Gastroesophageal sphincter (tissue), 4 donors: ENCODE data around the gene ANO10. TPM values are rescaled to one million over a fixed set of nuclear protein-coding genes. Genes with fewer than 3 reads are reported as not detected.

Source experiments
- ATAC-seq: fragments of 150-250 bp; one replicate; pipeline ENCODE4 v1.9.1; 2016; ENCODE audit warnings: mild to moderate bottlenecking, moderate library complexity
- H3K27ac ChIP-seq, 4 donors: fragments of 200-600 bp; sonication (generic) in 3 of 4; 1 replicate in 3 of 4; 2 replicates in 1 of 4; pipeline ENCODE4 v1.5.1; 2016 to 2019
- H3K27me3 ChIP-seq: fragments of 200-600 bp; sonication (generic); one replicate; pipeline ENCODE4 v1.5.1; 2019
- H3K36me3 ChIP-seq, 2 donors: fragments of 200-600 bp; sonication (generic); one replicate each; pipeline ENCODE4 v1.5.1; 2019; ENCODE audit warnings: control low read depth in 1 of 2
- H3K4me1 ChIP-seq, 3 donors: fragments of 200-600 bp; sonication (generic); 1 replicate in 2 of 3; 2 replicates in 1 of 3; pipeline ENCODE4 v1.5.1; 2016 to 2019; ENCODE audit warnings: control low read depth in 2 of 3
- H3K4me3 ChIP-seq, 2 donors: fragments of 200-600 bp; sonication (generic); one replicate each; pipeline ENCODE4 v1.5.1; 2019; ENCODE audit warnings: mild to moderate bottlenecking in 1 of 2, moderate library complexity in 1 of 2
- H3K9me3 ChIP-seq, 3 donors: fragments of 200-600 bp; sonication (generic); one replicate each; pipeline ENCODE4 v1.5.1; 2017 to 2019; ENCODE audit warnings: control low read depth in 2 of 3
- EP300 ChIP-seq: sonication (generic); formaldehyde crosslinking; IDR thresholded peaks from one replicate; pipeline ENCODE4 v1.6.1; 2017; ENCODE audit warnings: antibody characterized with exemption, mild to moderate bottlenecking
- POLR2A ChIP-seq, 2 donors: fragments of 450-650 bp; IDR thresholded peaks; one replicate each; pipeline ENCODE4 v1.6.1; 2017; ENCODE audit warnings: antibody characterized with exemption in 2 of 2, mild to moderate bottlenecking in 2 of 2, moderate library complexity in 1 of 2
- POLR2AphosphoS5 ChIP-seq: sonication (generic); formaldehyde crosslinking; IDR thresholded peaks from one replicate; pipeline ENCODE4 v1.6.1; 2017; ENCODE audit warnings: antibody characterized with exemption
- WGBS, 2 donors: methylation state at CpG; one replicate each; pipeline ENCODE4 v1.1.5; 2018; ENCODE audit warnings: low coverage in 1 of 2; 5-methylcytosine and 5-hydroxymethylcytosine counted together
- total RNA-seq, 4 donors: library from RNA; depleted of rRNA; stranded (reverse); fragments of >200 nt; gene quantifications; one replicate each; pipeline ENCODE4 v1.1.0, GENCODE V29; 2016
- TF ChIP-seq, protein P1 (sequence below), 4 experiments: fragments of 200-600 bp in 2 of 4; fragments of 450-650 bp in 2 of 4; sonication (generic) in 1 of 4; IDR thresholded peaks; one replicate each; pipeline ENCODE4 v1.5.1; 2017 to 2019; ENCODE audit warnings: antibody characterized with exemption in 4 of 4, mild to moderate bottlenecking in 2 of 4, moderate library complexity in 2 of 4

Gene ANO10
- total RNA-seq, 4 donors from 2014 or later, result 22.9 to 33.5 (median 30.2) TPM

DNA sequence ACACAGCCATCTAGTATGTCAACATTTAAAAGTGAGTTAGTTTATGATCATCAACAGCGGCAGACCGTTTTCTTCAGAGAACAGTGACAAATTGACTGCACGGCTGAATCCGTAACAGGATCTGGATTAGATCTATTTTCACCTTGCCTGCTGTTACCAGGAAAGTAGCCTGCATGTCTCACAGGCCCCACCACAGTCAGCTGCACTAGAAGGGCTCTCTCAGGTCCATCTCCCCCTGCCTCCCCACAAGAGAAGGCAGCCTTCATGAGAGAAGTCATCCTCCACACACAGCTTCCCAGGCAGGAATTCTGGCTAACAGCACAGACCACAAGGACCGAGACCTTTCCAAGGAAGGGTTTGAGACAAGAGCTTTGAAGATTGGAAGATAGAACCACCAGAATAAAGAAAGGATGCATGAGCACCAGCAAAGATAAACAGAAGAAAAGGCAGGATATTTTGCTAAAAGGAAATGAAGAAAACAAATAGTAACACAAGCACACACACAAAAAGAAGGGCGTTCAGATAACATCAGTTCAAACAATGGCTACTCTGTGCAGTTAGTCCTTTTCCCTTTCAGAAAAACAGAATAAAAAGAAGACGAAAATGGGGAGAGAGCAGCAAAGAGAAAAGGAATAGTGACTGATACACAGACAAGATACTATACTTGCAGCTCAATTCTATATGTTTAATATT lies 208.0 kb downstream of the ANO10 start:
- Histone ChIP-seq H3K36me3 (no peaks in the 10 kb centered on the region), H3K27ac (peak overlapping the region in 2 of 4 donors; percentile 22 to 53), H3K27me3 (no peaks in the 10 kb centered on the region), H3K4me1 (peaks cover 0 to 52% (median under 1%) of the 10 kb centered on the region in 3 donors), H3K9me3 (no peaks in the 10 kb centered on the region), H3K4me3 (no peak overlapping the region)
- no peak for ATAC-seq
- TF ChIP-seq POLR2AphosphoS5 (no peak), EP300 (no peak), POLR2A (IDR thresholded peaks at IDR 0.05) (no peak)
- TF ChIP-seq, protein P1, sequence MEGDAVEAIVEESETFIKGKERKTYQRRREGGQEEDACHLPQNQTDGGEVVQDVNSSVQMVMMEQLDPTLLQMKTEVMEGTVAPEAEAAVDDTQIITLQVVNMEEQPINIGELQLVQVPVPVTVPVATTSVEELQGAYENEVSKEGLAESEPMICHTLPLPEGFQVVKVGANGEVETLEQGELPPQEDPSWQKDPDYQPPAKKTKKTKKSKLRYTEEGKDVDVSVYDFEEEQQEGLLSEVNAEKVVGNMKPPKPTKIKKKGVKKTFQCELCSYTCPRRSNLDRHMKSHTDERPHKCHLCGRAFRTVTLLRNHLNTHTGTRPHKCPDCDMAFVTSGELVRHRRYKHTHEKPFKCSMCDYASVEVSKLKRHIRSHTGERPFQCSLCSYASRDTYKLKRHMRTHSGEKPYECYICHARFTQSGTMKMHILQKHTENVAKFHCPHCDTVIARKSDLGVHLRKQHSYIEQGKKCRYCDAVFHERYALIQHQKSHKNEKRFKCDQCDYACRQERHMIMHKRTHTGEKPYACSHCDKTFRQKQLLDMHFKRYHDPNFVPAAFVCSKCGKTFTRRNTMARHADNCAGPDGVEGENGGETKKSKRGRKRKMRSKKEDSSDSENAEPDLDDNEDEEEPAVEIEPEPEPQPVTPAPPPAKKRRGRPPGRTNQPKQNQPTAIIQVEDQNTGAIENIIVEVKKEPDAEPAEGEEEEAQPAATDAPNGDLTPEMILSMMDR (IDR thresholded peaks at IDR 0.05), result peak in 1 of 4 experiments; percentile 5
- 56 to 64% methylated on average over 7 of the region's 7 CpGs for WGBS, 2 donors

GRCh38 chr3:43411429-43411828 lies 210.4 kb downstream of the ANO10 start:
- Histone ChIP-seq H3K27me3 (no peaks in the 10 kb centered on the region), H3K27ac (no peak overlapping the region), H3K4me1 (peaks cover 0 to 39% (median 0%) of the 10 kb centered on the region in 3 donors), H3K36me3 (no peaks in the 10 kb centered on the region), H3K4me3 (no peak overlapping the region), H3K9me3 (no peaks in the 10 kb centered on the region)
- WGBS, 2 donors, result 92 to 100% methylated on average over 1 of the region's 1 CpG
- ATAC-seq, result no peak
- TF ChIP-seq EP300, result no peak
- TF ChIP-seq, protein P1 (IDR thresholded peaks at IDR 0.05), result no peak
- TF ChIP-seq POLR2AphosphoS5, result no peak
- no peak for TF ChIP-seq POLR2A (IDR thresholded peaks at IDR 0.05)

- ATAC-seq, result no peak
- WGBS, 2 donors, result 83 to 87% methylated on average over 2 to 3 of the region's 3 CpGs
- H3K4me3 ChIP-seq, result no peak overlapping the region
Measured at GRCh38 chr3:43410592-43410991, 211.2 kb downstream of the ANO10 start.

GRCh38 chr3:43409506-43409905 lies 212.3 kb downstream of the ANO10 start:
- H3K4me3 ChIP-seq, result no peak overlapping the region
- H3K4me1 ChIP-seq, result peaks cover 0 to 26% (median 0%) of the 10 kb centered on the region in 3 donors
- H3K36me3 ChIP-seq, result no peaks in the 10 kb centered on the region
- WGBS, 2 donors, result 86 to 88% methylated on average over 4 of the region's 4 CpGs
- ATAC-seq, result no peak
- no peak for TF ChIP-seq EP300
- no peaks in the 10 kb centered on the region for H3K27me3 ChIP-seq
- no peaks in the 10 kb centered on the region for H3K9me3 ChIP-seq
- no peak overlapping the region for H3K27ac ChIP-seq

More at GRCh38 chr3:43410592-43410991, 211.2 kb downstream of the ANO10 start:
- Histone ChIP-seq H3K4me1 (peaks cover 0 to 30% (median 0%) of the 10 kb centered on the region in 3 donors), H3K27me3 (no peaks in the 10 kb centered on the region), H3K27ac (no peak overlapping the region), H3K9me3 (no peaks in the 10 kb centered on the region), H3K36me3 (no peaks in the 10 kb centered on the region)
- TF ChIP-seq POLR2AphosphoS5 (no peak), POLR2A (IDR thresholded peaks at IDR 0.05) (no peak)

- WGBS, 2 donors, result 86 to 87% methylated on average over 2 to 4 of the region's 4 CpGs
- ATAC-seq, result no peak
- H3K27ac ChIP-seq, result no peak overlapping the region
- TF ChIP-seq, protein P1 (IDR thresholded peaks at IDR 0.05), result no peak
- TF ChIP-seq EP300 (no peak), POLR2A (IDR thresholded peaks at IDR 0.05) (no peak)
- H3K36me3 ChIP-seq, result no peaks in the 10 kb centered on the region
- no peak overlapping the region for H3K4me3 ChIP-seq
- no peaks in the 10 kb centered on the region for H3K9me3 ChIP-seq
- no peaks in the 10 kb centered on the region for H3K27me3 ChIP-seq
- H3K4me1 ChIP-seq, result peaks cover 0 to 8% (median 0%) of the 10 kb centered on the region in 3 donors
Measured at GRCh38 chr3:43406643-43407023, 215.2 kb downstream of the ANO10 start.
